Measurements from ENCODE around the gene CACNG3.
"Not testable (repeated sequence)": the region's sequence is repeated elsewhere in the genome, so short reads cannot be mapped to it uniquely, and the experiment has no call there.

CACNG3 gene

GRCh38 chr16:24281466-24281865 lies 25.3 kb downstream of the CACNG3 start:
- no peak for DNase-seq

DNA sequence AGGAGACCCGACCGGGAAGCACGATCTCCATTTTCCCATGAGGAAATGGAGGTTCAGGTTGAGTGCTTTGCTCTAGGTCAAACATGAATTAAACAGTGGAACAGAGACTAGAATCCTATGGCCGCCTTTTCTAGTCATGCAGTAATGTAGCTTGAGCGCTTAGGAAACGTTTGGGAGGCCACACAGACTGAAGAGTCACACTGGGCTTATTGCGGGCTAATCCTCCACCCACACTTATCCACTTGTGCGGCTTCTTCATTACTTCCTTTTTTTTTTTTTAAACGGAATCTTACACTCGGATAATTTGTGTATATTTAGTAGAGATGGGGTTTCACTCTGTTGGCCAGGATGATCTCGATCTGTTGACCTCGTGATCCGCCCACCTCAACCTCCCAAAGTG lies 26.0 kb downstream of the CACNG3 start:
- no peak for DNase-seq

DNA sequence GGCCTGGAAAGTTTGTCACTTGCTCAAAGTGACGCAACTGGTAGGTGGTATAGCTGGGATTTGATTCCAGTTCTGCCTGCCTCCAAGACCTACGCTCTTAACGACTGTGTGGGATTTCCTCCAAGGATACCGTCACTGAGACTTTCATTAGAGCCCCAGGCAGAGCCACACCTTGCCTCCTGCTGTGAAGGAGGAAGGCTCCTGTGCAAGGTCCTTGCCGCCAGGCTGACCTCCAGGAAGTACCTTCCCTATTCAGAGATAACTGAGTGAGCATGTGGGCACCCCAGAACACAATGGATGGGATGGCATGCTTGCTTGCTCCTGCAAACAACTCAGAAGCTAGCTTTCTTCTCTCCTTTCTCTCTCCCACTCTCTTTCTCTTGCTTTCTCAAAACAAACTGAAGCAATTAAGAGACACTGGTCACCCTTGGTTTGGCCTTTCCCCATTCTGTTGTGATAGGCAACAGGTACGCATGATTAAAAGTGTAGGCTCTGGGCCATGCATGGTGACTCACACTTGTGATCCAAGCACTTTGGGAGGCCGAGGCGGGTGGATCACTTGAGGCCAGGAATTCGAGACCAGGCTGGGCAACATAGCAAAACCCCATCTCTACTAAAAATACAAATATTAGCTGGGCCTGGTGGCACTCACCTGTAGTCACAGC lies 30.7 kb downstream of the CACNG3 start:
- no peak for DNase-seq

- no peak for DNase-seq
Observed at GRCh38 chr16:24288516-24288915, 32.4 kb downstream of the CACNG3 start.

DNA sequence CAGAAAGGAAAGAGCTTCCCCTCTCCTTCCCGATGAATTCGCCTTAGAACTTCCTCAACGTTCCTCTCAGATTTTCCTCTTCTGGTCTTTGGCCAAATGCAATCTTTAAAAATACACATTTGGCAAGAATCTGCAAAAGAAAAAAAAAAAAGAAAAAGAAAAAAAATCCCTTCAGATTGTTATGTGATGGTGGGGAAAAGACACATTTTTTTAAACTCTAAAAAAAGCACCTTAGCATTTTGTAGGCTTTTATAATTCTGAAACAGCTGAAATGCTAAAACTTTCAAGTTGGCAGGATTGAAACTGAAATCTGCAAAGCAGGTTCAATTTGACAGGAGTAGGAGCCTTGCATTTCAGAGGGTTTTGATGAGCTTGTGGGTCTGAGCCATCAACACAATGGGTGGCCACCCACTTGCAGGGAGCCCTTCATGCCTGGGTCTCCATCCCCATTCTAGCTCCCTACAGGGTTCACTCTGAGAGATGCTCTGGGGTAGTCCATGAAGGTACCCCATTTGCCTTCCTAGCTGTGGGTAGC lies 33.1 kb downstream of the CACNG3 start:
- no peak for DNase-seq

DNA sequence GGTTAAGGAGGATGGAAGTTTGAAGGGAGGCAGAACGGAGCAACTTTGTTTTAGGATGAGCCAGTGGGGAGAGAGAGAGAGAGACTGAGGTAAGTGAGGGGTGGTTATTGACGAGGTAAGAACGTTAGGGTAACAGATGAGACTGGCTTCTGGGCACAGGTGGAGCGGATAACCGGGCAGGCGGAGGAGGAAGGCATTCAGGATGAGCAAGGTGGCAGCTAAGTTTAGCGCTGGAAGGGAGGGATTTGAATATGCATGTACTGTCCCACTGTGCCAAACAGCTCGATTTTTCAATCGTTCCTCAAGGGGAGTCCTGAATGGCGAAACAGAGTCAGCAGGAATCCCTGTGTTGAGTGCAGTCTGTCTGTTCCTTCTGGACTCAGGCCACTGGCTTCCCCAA lies 35.8 kb downstream of the CACNG3 start:
- DNase-seq = no peak

DNA sequence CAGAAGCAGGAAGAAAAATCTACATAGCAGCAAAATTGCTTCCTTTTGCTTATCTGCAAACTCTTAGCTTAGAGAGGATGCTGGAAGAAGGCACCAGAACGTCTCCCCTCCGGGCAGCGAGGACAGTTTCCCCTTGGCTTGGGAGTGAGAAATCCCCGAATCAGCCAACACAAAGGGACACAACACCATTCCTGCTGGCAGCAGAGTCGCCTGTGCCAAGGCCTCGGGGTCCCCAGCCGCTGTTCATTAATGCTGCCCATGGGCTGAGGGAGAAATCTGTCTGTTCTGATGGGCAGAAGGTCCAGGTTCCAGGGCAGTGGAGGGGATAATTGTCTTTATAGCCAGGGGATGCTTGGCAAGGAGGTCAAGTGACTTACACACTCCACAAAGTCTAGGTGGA lies 38.0 kb downstream of the CACNG3 start:
- DNase-seq = no peak

- DNase-seq = no peak
Observed at GRCh38 chr16:24297375-24297774, 41.2 kb downstream of the CACNG3 start.

DNA sequence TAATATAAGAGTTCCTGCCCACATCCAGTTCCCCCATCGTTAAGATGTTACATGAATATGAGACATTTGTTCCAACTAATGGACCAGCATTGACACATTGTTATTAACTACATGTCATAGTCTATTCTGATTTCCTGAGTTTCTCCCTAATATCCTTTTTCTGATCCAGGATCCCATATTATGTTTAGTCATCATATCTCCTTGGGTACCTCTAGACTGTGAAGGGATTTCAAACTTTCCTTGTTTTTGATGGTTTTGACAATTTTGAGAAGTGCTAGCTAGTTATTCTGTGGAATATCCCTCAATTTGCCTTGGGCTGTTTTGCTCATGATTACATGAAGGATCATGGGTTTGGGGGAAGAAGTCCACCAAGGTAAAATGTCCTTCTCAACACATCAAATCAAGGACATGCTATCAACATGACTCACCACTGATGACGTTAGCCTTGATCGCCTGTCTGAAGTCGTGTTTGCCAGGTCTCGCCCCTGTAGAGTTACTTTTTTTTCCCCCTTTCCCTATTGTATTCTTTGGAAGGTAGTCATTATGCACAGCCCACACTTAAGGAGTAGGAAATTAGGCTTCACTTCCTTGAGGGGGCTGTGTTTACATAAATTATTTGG lies 42.5 kb downstream of the CACNG3 start:
- no peak for DNase-seq

- not testable (repeated sequence) for DNase-seq
Observed at GRCh38 chr16:24300750-24301149, 44.6 kb downstream of the CACNG3 start.

DNA sequence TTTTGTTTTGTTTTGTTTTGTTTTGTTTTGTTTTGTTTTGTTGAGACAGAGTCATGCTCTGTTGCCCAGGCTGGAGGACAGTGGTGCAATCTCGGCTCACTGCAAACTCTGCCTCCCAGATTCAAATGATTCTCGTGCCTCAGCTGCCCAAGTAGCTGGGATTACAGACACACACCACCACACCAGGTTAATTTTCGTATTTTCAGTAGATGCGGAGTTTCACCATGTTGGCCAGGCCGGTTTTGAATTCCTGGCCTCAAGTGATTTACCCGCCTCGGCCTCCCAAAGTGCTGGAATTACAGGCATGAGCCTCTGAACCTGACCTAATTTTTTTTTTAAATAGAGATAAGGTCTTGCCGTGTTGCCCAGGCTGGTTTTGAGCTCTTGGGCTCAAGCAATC lies 46.5 kb downstream of the CACNG3 start:
- DNase-seq = no peak

DNA sequence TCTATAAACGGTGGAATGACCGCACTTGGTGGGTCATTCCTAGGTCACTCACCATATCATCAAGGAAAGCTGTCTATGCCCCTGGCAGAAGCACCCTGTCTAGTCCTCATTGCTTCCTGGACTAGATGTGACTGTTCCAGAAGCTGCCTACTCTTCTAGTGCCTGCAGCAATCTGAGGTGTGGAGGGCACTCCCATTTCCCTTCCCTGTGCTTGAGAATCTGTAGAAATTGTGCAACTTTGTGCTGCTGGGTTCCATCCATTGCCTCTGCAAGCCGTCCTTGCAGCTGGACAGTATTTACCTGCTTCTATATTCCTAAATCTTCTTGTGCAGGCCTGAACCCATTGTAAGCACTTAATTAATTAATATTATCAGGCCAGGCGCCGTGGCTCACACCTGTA lies 52.1 kb downstream of the CACNG3 start:
- DNase-seq = no peak

GRCh38 chr16:24309258-24310142 lies 53.4 kb downstream of the CACNG3 start:
- no peak for DNase-seq

GRCh38 chr16:24315343-24315742 lies 59.2 kb downstream of the CACNG3 start:
- DNase-seq = no peak

DNA sequence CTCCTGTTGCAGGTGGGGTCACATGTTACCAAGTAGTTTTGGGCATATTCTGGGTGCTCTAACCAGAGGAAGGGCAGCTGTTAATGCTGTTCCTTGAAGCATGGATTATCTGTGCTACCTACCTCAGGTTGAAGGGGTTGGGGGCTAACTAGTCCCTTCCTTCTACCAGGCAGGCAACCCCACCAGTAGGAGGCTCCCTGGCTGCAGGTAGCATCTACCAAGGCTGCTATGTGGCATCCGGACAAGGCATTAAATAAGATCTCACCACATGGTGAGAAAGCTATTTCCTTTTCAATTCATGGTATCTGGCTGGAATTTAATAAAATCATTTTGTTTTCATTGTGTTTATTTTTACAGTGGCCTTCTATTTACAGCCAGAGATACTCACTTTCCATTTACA lies 62.5 kb downstream of the CACNG3 start:
- no peak for DNase-seq

DNA sequence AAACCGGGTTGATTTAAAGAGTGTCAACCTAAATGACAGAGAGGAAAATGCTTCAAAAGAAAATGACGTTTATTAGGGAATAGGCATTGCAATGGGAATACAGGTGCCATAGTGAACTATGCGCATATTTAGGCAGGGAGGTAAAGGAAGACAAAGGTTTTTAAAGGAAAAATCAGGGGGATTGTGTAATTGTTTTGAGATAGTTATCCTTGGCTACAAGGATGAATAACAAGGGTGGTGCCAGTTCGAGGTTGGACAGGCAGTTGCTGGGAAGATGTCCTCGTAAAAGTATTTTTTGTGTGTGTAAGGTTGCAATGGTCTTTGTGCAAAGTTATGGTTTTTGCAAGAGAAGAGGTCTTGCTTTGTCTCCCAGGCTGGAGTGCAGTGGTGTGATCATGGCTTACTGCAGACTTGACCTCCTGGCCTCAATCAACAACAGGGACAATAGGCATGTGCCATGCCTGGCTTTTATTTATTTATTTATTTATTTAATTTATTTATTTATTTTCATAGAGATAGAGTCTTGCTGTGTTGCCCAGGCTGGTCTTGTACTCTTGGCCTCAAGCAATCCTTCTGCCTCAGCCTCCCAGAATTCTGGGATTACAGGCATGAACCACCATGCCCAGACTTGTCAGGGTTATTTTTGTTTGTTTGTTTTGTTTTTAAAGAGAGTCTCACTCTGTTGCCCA lies 63.1 kb downstream of the CACNG3 start:
- no peak for DNase-seq

- DNase-seq = no peak
Observed at GRCh38 chr16:24322106-24322505, 66.0 kb downstream of the CACNG3 start.

- no peak for DNase-seq
Observed at GRCh38 chr16:24324421-24324820, 68.3 kb downstream of the CACNG3 start.

GRCh38 chr16:24328835-24329452 lies 72.8 kb downstream of the CACNG3 start:
- DNase-seq = no peak

GRCh38 chr16:24332178-24332577 lies 76.0 kb downstream of the CACNG3 start:
- no peak for DNase-seq

DNA sequence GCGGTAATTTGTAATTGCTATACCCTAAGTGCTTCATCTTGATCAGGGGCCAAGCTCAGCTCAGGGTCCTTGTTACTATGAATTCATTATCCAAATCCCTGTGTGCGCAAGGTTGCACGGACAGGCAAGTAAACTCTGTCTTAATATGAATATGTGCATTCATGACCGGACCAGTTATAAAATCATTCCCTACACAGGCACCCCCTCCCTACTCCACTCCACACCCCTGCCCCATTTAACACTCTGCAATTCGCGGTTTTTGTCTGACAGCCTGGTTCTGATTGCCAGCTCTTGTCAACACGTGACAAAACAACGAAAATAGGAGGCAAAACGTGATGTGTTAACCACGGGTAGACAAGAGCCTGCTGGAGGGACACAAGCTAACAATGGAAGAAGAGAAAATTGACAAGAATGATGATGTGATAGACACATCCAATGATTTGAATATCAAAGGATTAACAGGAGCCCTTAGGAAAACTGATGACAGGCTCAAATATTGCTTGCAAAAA lies 76.5 kb downstream of the CACNG3 start:
- DNase-seq = no peak

DNA sequence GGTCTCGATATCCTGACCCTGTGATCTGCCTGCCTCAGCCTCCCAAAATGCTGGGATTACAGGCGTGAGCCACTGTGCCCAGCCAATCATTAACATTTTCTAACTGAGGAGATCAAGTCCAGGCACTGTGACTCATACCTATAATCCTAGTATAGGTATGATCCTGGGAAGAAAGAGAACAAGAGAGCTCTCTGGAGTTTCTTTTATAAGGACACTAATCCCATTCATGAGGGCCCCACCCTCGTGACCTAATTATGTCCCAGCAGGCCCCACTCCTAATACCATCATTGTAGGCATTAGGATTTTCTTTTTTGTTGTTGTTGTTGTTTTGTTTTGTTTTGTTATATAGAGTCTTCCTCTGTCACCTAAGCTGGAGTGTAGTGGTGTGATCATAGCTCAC lies 80.4 kb downstream of the CACNG3 start:
- DNase-seq = no peak

Data from CD4-positive, alpha-beta T cell treated with Interleukin-21 for 1 hour (primary cell).